T1000 (cell line): ENCODE measurements around the gene EEFSEC.
A peak's percentile ranks its signal among the peaks of the same experiment; 100 is the strongest.

ENCODE experiments used
- DNase-seq: peaks from one replicate; lab custom pipeline; 2025; ENCODE audit warnings: mixed read lengths; lab: John Stamatoyannopoulos, UW

The EEFSEC gene

GRCh38 chr3:128285967-128286321, 132.7 kb downstream of the EEFSEC start:
- no peak for DNase-seq

GRCh38 chr3:128286691-128287090, 133.4 kb downstream of the EEFSEC start:
- no peak for DNase-seq

- DNase-seq = no peak
These were observed 133.9 kb downstream of the EEFSEC start for GRCh38 chr3:128287216-128287615.

- DNase-seq = no peak
These were observed 136.3 kb downstream of the EEFSEC start for GRCh38 chr3:128289534-128289933.

- no peak for DNase-seq
These were observed 137.2 kb downstream of the EEFSEC start for GRCh38 chr3:128290484-128290883.

- DNase-seq = no peak
These were observed 140.6 kb downstream of the EEFSEC start for GRCh38 chr3:128293930-128294329.

- DNase-seq = no peak
These were observed 141.8 kb downstream of the EEFSEC start for GRCh38 chr3:128294999-128295468.

GRCh38 chr3:128296469-128297251, 143.4 kb downstream of the EEFSEC start:
- DNase-seq = no peak

GRCh38 chr3:128297401-128298138, 144.3 kb downstream of the EEFSEC start:
- DNase-seq = peak; percentile 71

- no peak for DNase-seq
These were observed 148.1 kb downstream of the EEFSEC start for GRCh38 chr3:128301186-128302023.

- DNase-seq = no peak
These were observed 153.2 kb downstream of the EEFSEC start for GRCh38 chr3:128306481-128306880.

- DNase-seq = no peak
These were observed 153.8 kb downstream of the EEFSEC start for GRCh38 chr3:128307029-128307633.

- DNase-seq = no peak
These were observed 154.6 kb downstream of the EEFSEC start for GRCh38 chr3:128307781-128308469.

- DNase-seq = no peak
These were observed 155.7 kb downstream of the EEFSEC start for GRCh38 chr3:128309026-128309425.

GRCh38 chr3:128310286-128311058, 157.2 kb downstream of the EEFSEC start:
- no peak for DNase-seq

- DNase-seq = no peak
These were observed 158.2 kb downstream of the EEFSEC start for GRCh38 chr3:128311441-128311844.

- no peak for DNase-seq
These were observed 159.0 kb downstream of the EEFSEC start for GRCh38 chr3:128312271-128312670.

GRCh38 chr3:128313071-128313725, 159.9 kb downstream of the EEFSEC start:
- no peak for DNase-seq

GRCh38 chr3:128313935-128314334, 160.7 kb downstream of the EEFSEC start:
- DNase-seq = no peak

GRCh38 chr3:128315313-128315712, 162.0 kb downstream of the EEFSEC start:
- no peak for DNase-seq
